Pancreas (tissue), 10 donors: ENCODE data around the gene CRK. TPM values are rescaled to one million over a fixed set of nuclear protein-coding genes. Genes with fewer than 3 reads are reported as not detected.

Source experiments
- ATAC-seq, 4 donors: fragments of 200-7000 bp; cut with Tn5 transposase; one replicate each; pipeline versions ENCODE4 v1.8.0 to v1.9.1; 2020; ENCODE audit warnings: mild to moderate bottlenecking in 4 of 4, moderate library complexity in 4 of 4
- DNase-seq, 6 donors: peaks; one replicate each; pipeline ENCODE4 v3.0.0-alpha.2; 2020
- FAIRE-seq: peaks from 2 replicates; lab custom pipeline; 2012; peaks lifted over from hg19 to GRCh38; lab: Jason Lieb, UNC
- H3K27ac ChIP-seq, 4 donors: fragments of 200-600 bp; sonication (generic); 1 replicate in 3 of 4; 2 replicates in 1 of 4; pipeline versions ENCODE4 v1.5.0 to v1.8.0; 2020
- H3K27me3 ChIP-seq, 4 donors: fragments of 200-600 bp; one replicate each; pipeline ENCODE4 v1.8.0; 2021
- H3K36me3 ChIP-seq, 3 donors: fragments of 200-600 bp; sonication (generic) in 1 of 3; one replicate each; pipeline versions ENCODE4 v1.5.0 to v1.8.0; 2020 to 2021
- H3K4me1 ChIP-seq, 3 donors: fragments of 200-600 bp; one replicate each; pipeline ENCODE4 v1.8.0; 2021
- H3K4me3 ChIP-seq, 4 donors: fragments of 200-600 bp; sonication (generic) in 2 of 4; one replicate each; pipeline versions ENCODE4 v1.5.0 to v1.8.0; 2020 to 2021
- H3K9me3 ChIP-seq, 4 donors: fragments of 200-600 bp; one replicate each; pipeline ENCODE4 v1.8.0; 2021
- CTCF ChIP-seq, 4 donors: fragments of 200-600 bp; sonication (generic) in 3 of 4; IDR thresholded peaks; one replicate each; pipeline versions ENCODE4 v1.5.0 to v1.8.0; 2021; ENCODE audit warnings: antibody characterized with exemption in 4 of 4
- WGBS, 2 donors: extraction: QIAGEN DNeasy Blood & Tissue Kit; methylation state at CpG; one replicate each; pipeline ENCODE4 v1.1.7; 2013; 5-methylcytosine and 5-hydroxymethylcytosine counted together
- intact Hi-C, 3 donors: fragments of 100-400 bp; cut with DNase I; formaldehyde crosslinking; loops; one replicate each; pipeline versions ENCODE4 v1.11.1 to v1.14.2; 2022
- polyA plus RNA-seq, 2 donors: library from polyadenylated mRNA; stranded (reverse); fragments of 200-250 nt; gene quantifications; one replicate each; pipeline ENCODE4 v1.2.3, GENCODE V29; 2013
- total RNA-seq, 6 donors: library from RNA; stranded (reverse); fragmentation: NEBNext Ultra II Directional in 4 of 6; extraction: Animal tissue kit (Norgen Biotek cat#: 25700) in 4 of 6; gene quantifications; one replicate each; pipeline versions ENCODE4 v1.2.1 to v1.2.4, GENCODE V29; 2021 to 2023
- donor health status: healthy with polysubstance abuse.
- donor health status: DM: no; HTN: no; CAD: no; lungs with moderate emphysema.
- donor health status: DM: no; HTN: no; CAD: no.
- donor health status: control.
- donor health status: control.
- donor health status: Bipolar disorder and iron deficiency.
- donor health status: DM: yes; HTN: yes; CAD: no.
- donor health status: DM: no; HTN: no; CAD: no.
- donor health status: DM: no; HTN: no; CAD: no.
- donor health status: DM: yes; HTN: yes; CAD: no.

CRK gene
- total and polyA plus RNA-seq, 8 donors: 9.8 to 30.8 (median 18.5) TPM

DNA sequence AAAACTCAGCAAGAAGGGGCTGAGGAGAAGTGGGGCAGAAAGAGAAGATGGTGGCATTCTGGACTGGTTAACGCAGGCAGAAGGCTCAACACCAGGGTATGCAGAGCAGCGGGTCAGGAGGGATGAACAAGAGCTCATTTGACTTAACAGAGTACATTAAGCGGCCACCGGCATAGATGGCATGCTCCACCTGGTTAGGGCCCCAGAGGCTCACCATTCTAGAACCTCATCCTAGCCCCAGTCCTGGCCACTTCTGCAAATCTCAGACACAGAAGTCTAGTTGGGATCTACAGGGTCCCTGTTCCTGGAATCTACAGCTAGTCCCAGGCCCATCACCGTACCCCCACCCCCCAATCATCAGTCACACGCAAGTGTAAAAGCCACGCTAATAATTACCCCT, 38.2 kb upstream of the CRK start:
- intact Hi-C loops: no loop called here
- H3K36me3 ChIP-seq: no peaks in the 10 kb centered on the region
- H3K27me3 ChIP-seq: no peaks in the 10 kb centered on the region
- no peak for TF ChIP-seq CTCF (IDR thresholded peaks at IDR 0.05)
- ATAC-seq (no peak), FAIRE-seq (no peak), DNase-seq (no peak)
- no peak overlapping the region for H3K27ac ChIP-seq
- WGBS, 2 donors: 94 to 97% methylated on average over 7 of the region's 7 CpGs
- H3K9me3 ChIP-seq: no peaks in the 10 kb centered on the region
- no peaks in the 10 kb centered on the region for H3K4me1 ChIP-seq
- H3K4me3 ChIP-seq: no peak overlapping the region

GRCh38 chr17:1493291-1493980, 37.4 kb upstream of the CRK start:
- Histone ChIP-seq H3K4me1 (peaks cover 0 to 3% (median 0%) of the 10 kb centered on the region in 3 donors), H3K27ac (no peak overlapping the region), H3K4me3 (no peak overlapping the region), H3K36me3 (no peaks in the 10 kb centered on the region), H3K27me3 (no peaks in the 10 kb centered on the region), H3K9me3 (no peaks in the 10 kb centered on the region)
- TF ChIP-seq CTCF (IDR thresholded peaks at IDR 0.05): no peak
- FAIRE-seq (no peak), DNase-seq (peak in 2 of 6 donors; percentile 52 to 67), ATAC-seq (no peak)
- WGBS, 2 donors: 73 to 77% methylated on average over 23 of the region's 23 CpGs
- intact Hi-C loops: no loop called here

DNA sequence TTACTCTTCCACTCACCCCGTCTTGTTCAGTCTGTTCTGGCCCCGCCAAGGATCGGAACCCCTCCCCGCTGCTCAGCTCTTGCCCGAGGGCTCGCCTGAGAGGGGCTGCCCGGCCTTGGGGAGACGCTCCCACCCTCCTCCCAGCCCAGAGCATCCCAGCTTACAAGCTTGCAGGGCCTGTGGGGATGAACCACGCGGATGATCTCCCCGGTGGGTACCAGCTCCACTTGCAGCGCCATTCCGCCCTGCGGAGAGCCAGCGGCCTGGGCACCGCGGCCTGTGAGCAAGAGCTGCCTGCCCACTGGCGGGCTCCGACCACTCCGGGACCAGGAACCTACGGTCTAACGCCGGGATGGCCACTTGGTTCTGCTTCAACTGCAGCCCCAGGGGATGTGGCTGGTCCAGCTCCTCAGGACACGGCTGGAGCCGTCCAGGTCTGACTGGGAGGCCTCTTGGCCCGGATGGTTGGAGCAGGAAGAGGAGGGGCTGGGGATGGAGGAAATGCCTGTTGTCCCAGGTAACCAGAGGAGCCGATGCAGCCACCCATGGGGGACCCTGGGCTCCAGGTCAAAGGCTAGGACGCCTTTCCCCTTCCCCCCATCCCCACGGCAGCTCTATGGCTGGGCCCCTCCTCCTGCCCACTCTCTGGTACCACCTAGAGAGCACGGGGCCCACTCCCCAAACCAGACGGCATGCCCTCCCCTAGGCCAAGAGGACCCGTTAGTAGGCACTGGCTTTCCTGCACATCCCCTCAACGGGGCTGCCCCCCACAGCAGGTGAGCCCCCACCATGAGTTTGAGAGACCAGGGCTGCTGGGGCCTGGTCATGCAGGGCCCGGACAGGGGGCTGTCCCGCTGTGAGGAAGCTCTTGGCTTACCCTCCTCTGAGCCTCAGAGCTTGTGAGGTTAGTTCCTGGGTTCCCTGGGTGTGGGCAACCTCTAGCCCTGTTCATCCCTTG, 36.5 kb upstream of the CRK start, which contains the start of gene MYO1C:
TSS of gene MYO1C (minus strand) at position 438 of the 958 bp plus-strand sequence. CDS start at position 239, 199 bp downstream.
- TF ChIP-seq CTCF (IDR thresholded peaks at IDR 0.05): no peak
- Histone ChIP-seq H3K9me3 (no peaks in the 10 kb centered on the region), H3K27ac (peak within 1 kb of the TSS in 1 of 4 donors; percentile 44), H3K27me3 (no peaks in the 10 kb centered on the region), H3K36me3 (no peaks in the 10 kb centered on the region), H3K4me3 (peak within 1 kb of the TSS in 3 of 4 donors; percentile 10 to 59 (median 56)), H3K4me1 (peaks cover 0 to 4% (median 0%) of the 10 kb centered on the region in 3 donors)
- intact Hi-C loops: no loop called here
- ATAC-seq (no peak), DNase-seq (peak in 2 of 6 donors; percentile 65 to 86), FAIRE-seq (no peak)
- WGBS, 2 donors: 68 to 76% methylated on average over 34 to 35 of the region's 35 CpGs

GRCh38 chr17:1491443-1492248, 35.6 kb upstream of the CRK start:
- WGBS, 2 donors: 2 to 3% methylated on average over 32 to 94 of the region's 94 CpGs
- no peak for TF ChIP-seq CTCF (IDR thresholded peaks at IDR 0.05)
- DNase-seq: peak; percentile 54 to 87 (median 70)
- Histone ChIP-seq H3K27ac (peak overlapping the region; percentile 65 to 70 (median 67)), H3K4me1 (peaks cover 0 to 8% (median 0%) of the 10 kb centered on the region in 3 donors), H3K9me3 (no peaks in the 10 kb centered on the region), H3K36me3 (no peaks in the 10 kb centered on the region), H3K4me3 (peak overlapping the region; percentile 56 to 83 (median 62)), H3K27me3 (no peaks in the 10 kb centered on the region)
- intact Hi-C loops: no loop called here
- no peak for FAIRE-seq
- peak; percentile 51 to 71 (median 60) for ATAC-seq
